C1 segment of cervical spinal cord (tissue), 14 donors: ENCODE results near the gene RIPK1.

Experiments used
- DNase-seq, 14 donors: peaks; one replicate each; lab custom pipeline; 2025; lab: John Stamatoyannopoulos, UW

RIPK1 gene

GRCh38 chr6:3162067-3162497 is 93.8 kb downstream of the RIPK1 start:
- DNase-seq: peak in 1 of 14 donors; percentile 45

- DNase-seq: peak in 12 of 14 donors; percentile 27 to 85 (median 64)
Observed at GRCh38 chr6:3162565-3163247, 94.4 kb downstream of the RIPK1 start.

DNA sequence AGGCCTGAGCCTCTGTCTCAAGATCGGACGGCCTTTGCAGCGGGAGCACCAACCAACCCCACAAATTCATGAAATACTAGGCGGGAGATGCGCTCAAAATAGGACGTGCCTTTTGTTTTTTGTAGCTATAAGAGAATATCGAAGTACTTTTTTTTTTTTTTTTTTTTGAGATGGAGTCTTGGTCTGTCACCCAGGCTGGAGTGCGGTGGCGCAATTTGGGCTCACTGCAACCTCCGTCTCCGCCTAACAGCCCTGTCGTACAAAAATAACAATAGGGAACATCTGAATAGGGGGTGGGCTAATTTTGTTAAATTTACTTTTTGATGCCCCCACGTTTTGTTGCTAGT is 94.9 kb downstream of the RIPK1 start:
- peak in 1 of 14 donors; percentile 59 for DNase-seq

DNA sequence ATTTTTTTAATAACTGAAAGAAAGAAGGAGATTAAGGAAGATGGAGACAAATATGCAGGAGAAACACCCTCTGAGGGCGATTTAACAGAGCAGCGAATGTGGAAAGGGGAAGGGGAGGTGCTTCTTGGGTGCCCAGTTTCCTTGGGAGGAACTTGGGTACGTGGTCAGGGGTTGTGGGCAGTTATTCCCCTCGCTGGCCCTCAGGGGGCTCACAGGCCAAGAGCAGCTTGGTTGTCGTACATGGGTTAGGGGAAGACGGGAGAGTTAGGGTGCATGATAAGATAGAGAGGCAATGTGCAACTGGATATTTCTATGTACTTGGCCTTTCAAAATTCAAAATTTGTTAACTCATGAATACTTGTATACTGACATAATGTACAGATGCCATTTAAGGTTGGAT is 96.1 kb downstream of the RIPK1 start:
- no peak for DNase-seq
